K562 (cell line): ENCODE measurements around the gene SLC6A9. TPM values are rescaled to one million over a fixed set of nuclear protein-coding genes. Genes with fewer than 3 reads are reported as not detected.

Source experiments
- ATF1 ChIP-seq, 2 experiments: fragments of 450-650 bp in 1 of 2; IDR thresholded peaks; 2 replicates each; pipeline ENCODE4 v1.6.1; 2016; ENCODE audit warnings: missing compliant biosample characterization in 1 of 2, missing genetic modification characterization in 1 of 2
- CSDE1 ChIP-seq, 2 experiments: fragments of 450-650 bp; IDR thresholded peaks; 2 replicates each; pipeline ENCODE4 v1.6.1; 2016; ENCODE audit warnings: mild to moderate bottlenecking in 1 of 2
- ETS2 ChIP-seq: IDR thresholded peaks from 2 replicates; pipeline ENCODE4 v1.6.1; 2016; ENCODE audit warnings: borderline replicate concordance, missing genetic modification characterization, mild to moderate bottlenecking, moderate library complexity, missing compliant biosample characterization; ENCODE audit not compliant: poor library complexity, severe bottlenecking
- HMBOX1 ChIP-seq: sonication (generic); IDR thresholded peaks from 2 replicates; pipeline ENCODE4 v1.6.1; 2016
- MXI1 ChIP-seq: IDR thresholded peaks from 2 replicates; pipeline ENCODE4 v1.6.1; 2011; ENCODE audit warnings: low read depth, mild to moderate bottlenecking, improper control_type of control experiment, low read length
- RBM14 ChIP-seq: fragments of 200-400 bp; formaldehyde crosslinking; IDR thresholded peaks from 2 replicates; pipeline ENCODE4 v1.6.1; 2018; ENCODE audit warnings: low read depth, mild to moderate bottlenecking, low read length, moderate library complexity, borderline replicate concordance; ENCODE audit not compliant: insufficient read depth
- SIN3A ChIP-seq, 2 experiments: fragments of 150-350 bp in 1 of 2; IDR thresholded peaks; 2 replicates each; pipeline ENCODE4 v1.6.1; 2011 to 2016; ENCODE audit warnings: borderline replicate concordance in 2 of 2, low read depth in 2 of 2, low read length in 2 of 2, mild to moderate bottlenecking in 2 of 2, moderate library complexity in 2 of 2; ENCODE audit not compliant: control insufficient read depth in 1 of 2
- ZNF197 ChIP-seq: fragments of 200-800 bp; sonication (Bioruptor generic); IDR thresholded peaks from 2 replicates; pipeline ENCODE4 v1.6.1; 2016; ENCODE audit warnings: low read depth, missing genetic modification characterization, missing compliant biosample characterization
- ZNF324 ChIP-seq: fragments of 250-450 bp; sonication (Bioruptor Pico); IDR thresholded peaks from 2 replicates; pipeline ENCODE4 v1.4.0; 2020; ENCODE audit warnings: mild to moderate bottlenecking
- ZNF740 ChIP-seq, 3 experiments: fragments of 200-800 bp in 1 of 3; sonication (Bioruptor generic) in 1 of 3; sonication (generic) in 1 of 3; formaldehyde crosslinking in 1 of 3; IDR thresholded peaks; 2 replicates each; pipeline versions ENCODE4 v1.6.1 to v1.8.0; 2016 to 2022; ENCODE audit warnings: mild to moderate bottlenecking in 2 of 3, missing compliant biosample characterization in 2 of 3, missing genetic modification characterization in 2 of 3, missing genetic modification reagents in 1 of 3
- polyA plus RNA-seq, 8 experiments: library from polyadenylated mRNA; depleted of rRNA in 4 of 8; stranded (reverse) in 5 of 8; unstranded in 3 of 8; fragments of >200 nt; fragmentation: Nextera tagmentation in 2 of 8; fragmentation: Illumina TruSeq in 1 of 8; extraction: Ambion mirVana in 2 of 8; extraction: Trizol in 1 of 8; gene quantifications; 2 replicates each; pipeline versions ENCODE4 v1.2.1 to v1.2.3, GENCODE V29; 2011 to 2014; ENCODE audit warnings: inconsistent platforms in 1 of 8, missing spikeins in 1 of 8
- total RNA-seq, 7 experiments: library from RNA; depleted of rRNA in 6 of 7; stranded (reverse); fragments of >200 nt in 6 of 7; fragmentation: Illumina TruSeq in 2 of 7; extraction: Trizol in 2 of 7; gene quantifications; 2 replicates each; pipeline versions ENCODE4 v1.2.1 to v1.2.3, GENCODE V29; 2011 to 2021; ENCODE audit warnings: low replicate concordance in 1 of 7
- TF ChIP-seq, protein P1 (sequence below), 2 experiments: fragments of 450-650 bp; formaldehyde crosslinking in 1 of 2; IDR thresholded peaks; 2 replicates each; pipeline versions ENCODE4 v1.4.0 to v1.6.1; 2014 to 2020; ENCODE audit warnings: mild to moderate bottlenecking in 2 of 2, borderline replicate concordance in 1 of 2, low read depth in 1 of 2
- TF ChIP-seq, protein P2 (sequence below): fragments of 250-450 bp; sonication (Bioruptor Pico); IDR thresholded peaks from 2 replicates; pipeline ENCODE4 v1.5.0; 2021

The SLC6A9 gene
- total and polyA plus RNA-seq, 9 of the 15 experiments (the other 6 are each of a cell fraction or from before 2014, with no cell fraction given): 0.17 to 18.7 (median 2.9) TPM

DNA sequence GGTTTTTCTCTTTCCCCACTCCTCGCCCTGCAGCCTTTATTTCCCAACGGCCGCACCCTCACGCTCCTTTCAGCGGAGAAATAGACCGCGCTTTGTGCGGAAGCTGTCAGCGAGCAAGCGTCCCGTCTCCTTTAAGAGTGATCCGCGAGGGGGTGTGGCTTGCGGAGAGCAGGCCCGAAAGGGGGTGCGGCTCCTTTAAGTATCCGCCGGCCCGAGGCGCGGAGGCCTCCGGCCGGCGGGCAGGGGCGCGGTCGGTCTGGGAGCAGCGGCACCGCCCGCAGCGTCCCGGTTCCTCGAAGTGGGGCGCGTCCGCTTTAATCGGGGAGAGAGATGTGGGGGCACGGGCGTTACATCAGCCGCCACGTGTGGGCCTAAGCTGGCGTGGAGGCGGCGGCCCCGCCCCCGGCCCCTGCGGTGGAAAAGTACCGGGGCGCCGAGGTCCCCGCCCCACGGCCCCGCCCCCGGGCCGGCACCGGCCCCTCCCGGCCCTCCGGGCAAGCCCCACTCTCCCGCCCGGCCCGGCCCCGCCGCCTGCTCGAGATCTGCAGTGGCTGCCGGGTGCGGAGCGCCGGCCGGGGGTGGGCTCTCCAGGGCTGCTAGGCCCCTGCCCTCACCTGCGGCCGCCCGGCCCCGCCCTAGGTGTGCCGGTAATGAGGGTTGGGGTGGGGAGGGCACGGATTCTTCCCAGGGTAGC is 1.2 kb downstream of the SLC6A9 start (continued):
- TF ChIP-seq, protein P1, sequence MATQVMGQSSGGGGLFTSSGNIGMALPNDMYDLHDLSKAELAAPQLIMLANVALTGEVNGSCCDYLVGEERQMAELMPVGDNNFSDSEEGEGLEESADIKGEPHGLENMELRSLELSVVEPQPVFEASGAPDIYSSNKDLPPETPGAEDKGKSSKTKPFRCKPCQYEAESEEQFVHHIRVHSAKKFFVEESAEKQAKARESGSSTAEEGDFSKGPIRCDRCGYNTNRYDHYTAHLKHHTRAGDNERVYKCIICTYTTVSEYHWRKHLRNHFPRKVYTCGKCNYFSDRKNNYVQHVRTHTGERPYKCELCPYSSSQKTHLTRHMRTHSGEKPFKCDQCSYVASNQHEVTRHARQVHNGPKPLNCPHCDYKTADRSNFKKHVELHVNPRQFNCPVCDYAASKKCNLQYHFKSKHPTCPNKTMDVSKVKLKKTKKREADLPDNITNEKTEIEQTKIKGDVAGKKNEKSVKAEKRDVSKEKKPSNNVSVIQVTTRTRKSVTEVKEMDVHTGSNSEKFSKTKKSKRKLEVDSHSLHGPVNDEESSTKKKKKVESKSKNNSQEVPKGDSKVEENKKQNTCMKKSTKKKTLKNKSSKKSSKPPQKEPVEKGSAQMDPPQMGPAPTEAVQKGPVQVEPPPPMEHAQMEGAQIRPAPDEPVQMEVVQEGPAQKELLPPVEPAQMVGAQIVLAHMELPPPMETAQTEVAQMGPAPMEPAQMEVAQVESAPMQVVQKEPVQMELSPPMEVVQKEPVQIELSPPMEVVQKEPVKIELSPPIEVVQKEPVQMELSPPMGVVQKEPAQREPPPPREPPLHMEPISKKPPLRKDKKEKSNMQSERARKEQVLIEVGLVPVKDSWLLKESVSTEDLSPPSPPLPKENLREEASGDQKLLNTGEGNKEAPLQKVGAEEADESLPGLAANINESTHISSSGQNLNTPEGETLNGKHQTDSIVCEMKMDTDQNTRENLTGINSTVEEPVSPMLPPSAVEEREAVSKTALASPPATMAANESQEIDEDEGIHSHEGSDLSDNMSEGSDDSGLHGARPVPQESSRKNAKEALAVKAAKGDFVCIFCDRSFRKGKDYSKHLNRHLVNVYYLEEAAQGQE (IDR thresholded peaks at IDR 0.05; ENCODE audit: borderline replicate concordance): no peak
- TF ChIP-seq, protein P1 (CRISPR knock-in tag; IDR thresholded peaks at IDR 0.05; ENCODE audit: low read depth): peak; percentile 29; the same call in 1 of the 2 replicates
- TF ChIP-seq ZNF197 (CRISPR knock-in tag) (0 out of 2 replicates have a peak, but pooled peaks have one; percentile 49), MXI1 (peak; percentile 94), ETS2 (tag) (no peak), SIN3A (IDR thresholded peaks at IDR 0.05; ENCODE audit: borderline replicate concordance in 2 of 2, control insufficient read depth in 1 of 2, low read depth in 2 of 2, low read length in 2 of 2) (peak; percentile 68 to 84; a peak in 3 of 4 replicates), ATF1 (CRISPR knock-in tag; IDR thresholded peaks at IDR 0.05) (no peak), ATF1 (tag; IDR thresholded peaks at IDR 0.05) (peak; percentile 71), HMBOX1 (no peak), RBM14 (no peak), ZNF324 (CRISPR knock-in tag) (no peak), CSDE1 (IDR thresholded peaks at IDR 0.05) (no peak), ZNF740 (CRISPR knock-in tag; IDR thresholded peaks at IDR 0.05) (no peak), ZNF740 (tag; IDR thresholded peaks at IDR 0.05) (0 out of 4 replicates have a peak, but pooled peaks of 1 of the 2 experiments have one; percentile 35)
- TF ChIP-seq, protein P2, sequence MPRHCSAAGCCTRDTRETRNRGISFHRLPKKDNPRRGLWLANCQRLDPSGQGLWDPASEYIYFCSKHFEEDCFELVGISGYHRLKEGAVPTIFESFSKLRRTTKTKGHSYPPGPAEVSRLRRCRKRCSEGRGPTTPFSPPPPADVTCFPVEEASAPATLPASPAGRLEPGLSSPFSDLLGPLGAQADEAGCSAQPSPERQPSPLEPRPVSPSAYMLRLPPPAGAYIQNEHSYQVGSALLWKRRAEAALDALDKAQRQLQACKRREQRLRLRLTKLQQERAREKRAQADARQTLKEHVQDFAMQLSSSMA (CRISPR knock-in tag): 0 out of 2 replicates have a peak, but pooled peaks have one; percentile 63
